ENCODE measurements around the gene PAM.

DNA sequence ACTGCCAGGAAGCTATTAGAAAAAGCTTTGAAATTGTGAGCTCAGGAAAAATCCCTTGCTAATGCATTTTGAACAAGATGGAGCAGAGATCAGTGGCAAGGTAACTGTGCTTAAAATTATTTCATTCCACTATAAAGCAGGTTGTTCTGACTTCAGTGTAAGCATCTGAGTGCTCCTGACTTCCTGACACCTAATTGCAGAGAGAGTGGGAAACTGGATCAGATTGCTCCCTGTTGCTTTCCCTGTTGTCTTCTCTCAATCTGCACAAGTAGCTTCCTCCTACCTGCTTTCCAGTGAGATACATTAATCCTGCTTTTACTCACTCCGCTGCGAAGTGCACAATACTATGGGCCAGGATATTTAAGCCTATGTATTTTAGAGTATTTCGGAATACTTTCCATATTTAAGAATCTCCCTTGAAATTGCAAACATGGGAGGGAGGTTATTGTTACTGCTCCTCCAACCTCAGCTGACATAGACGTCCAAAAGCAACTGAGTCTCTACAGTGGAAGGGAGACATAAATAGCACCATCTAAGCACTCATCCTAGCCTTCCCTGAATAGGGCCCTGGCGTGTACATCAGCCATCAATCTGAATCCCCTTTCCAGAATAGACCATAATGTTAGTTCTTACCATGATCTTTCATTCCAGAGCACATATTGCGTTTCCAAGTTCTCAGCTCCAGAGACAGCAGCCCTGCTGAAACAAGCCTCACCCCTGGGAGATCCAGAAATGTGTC lies 178.8 kb downstream of the PAM start:
- TF ChIP-seq, protein P1, sequence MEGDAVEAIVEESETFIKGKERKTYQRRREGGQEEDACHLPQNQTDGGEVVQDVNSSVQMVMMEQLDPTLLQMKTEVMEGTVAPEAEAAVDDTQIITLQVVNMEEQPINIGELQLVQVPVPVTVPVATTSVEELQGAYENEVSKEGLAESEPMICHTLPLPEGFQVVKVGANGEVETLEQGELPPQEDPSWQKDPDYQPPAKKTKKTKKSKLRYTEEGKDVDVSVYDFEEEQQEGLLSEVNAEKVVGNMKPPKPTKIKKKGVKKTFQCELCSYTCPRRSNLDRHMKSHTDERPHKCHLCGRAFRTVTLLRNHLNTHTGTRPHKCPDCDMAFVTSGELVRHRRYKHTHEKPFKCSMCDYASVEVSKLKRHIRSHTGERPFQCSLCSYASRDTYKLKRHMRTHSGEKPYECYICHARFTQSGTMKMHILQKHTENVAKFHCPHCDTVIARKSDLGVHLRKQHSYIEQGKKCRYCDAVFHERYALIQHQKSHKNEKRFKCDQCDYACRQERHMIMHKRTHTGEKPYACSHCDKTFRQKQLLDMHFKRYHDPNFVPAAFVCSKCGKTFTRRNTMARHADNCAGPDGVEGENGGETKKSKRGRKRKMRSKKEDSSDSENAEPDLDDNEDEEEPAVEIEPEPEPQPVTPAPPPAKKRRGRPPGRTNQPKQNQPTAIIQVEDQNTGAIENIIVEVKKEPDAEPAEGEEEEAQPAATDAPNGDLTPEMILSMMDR (IDR thresholded peaks at IDR 0.05 in 2 of 3, conservative IDR thresholded peaks at IDR 0.05 in 1 of 3; ENCODE audit: borderline replicate concordance in 1 of 3, insufficient read depth in 1 of 3, low read depth in 2 of 3, low read length in 2 of 3): no peak
- TF ChIP-seq, protein P2, sequence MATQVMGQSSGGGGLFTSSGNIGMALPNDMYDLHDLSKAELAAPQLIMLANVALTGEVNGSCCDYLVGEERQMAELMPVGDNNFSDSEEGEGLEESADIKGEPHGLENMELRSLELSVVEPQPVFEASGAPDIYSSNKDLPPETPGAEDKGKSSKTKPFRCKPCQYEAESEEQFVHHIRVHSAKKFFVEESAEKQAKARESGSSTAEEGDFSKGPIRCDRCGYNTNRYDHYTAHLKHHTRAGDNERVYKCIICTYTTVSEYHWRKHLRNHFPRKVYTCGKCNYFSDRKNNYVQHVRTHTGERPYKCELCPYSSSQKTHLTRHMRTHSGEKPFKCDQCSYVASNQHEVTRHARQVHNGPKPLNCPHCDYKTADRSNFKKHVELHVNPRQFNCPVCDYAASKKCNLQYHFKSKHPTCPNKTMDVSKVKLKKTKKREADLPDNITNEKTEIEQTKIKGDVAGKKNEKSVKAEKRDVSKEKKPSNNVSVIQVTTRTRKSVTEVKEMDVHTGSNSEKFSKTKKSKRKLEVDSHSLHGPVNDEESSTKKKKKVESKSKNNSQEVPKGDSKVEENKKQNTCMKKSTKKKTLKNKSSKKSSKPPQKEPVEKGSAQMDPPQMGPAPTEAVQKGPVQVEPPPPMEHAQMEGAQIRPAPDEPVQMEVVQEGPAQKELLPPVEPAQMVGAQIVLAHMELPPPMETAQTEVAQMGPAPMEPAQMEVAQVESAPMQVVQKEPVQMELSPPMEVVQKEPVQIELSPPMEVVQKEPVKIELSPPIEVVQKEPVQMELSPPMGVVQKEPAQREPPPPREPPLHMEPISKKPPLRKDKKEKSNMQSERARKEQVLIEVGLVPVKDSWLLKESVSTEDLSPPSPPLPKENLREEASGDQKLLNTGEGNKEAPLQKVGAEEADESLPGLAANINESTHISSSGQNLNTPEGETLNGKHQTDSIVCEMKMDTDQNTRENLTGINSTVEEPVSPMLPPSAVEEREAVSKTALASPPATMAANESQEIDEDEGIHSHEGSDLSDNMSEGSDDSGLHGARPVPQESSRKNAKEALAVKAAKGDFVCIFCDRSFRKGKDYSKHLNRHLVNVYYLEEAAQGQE (IDR thresholded peaks at IDR 0.05; ENCODE audit: low read depth): no peak
- TF ChIP-seq JUND (IDR thresholded peaks at IDR 0.05): no peak
- no peak for TF ChIP-seq EZH2 (IDR thresholded peaks at IDR 0.05)
- no peak for TF ChIP-seq POLR2A (IDR thresholded peaks at IDR 0.05; ENCODE audit: borderline replicate concordance, extremely low read depth, insufficient read depth, insufficient read length)
- no peak for TF ChIP-seq ZNF274 (IDR thresholded peaks at IDR 0.05; ENCODE audit: low read depth, low read length)
- TF ChIP-seq POLR2AphosphoS5 (IDR thresholded peaks at IDR 0.05; ENCODE audit: low read depth, low read length): no peak
- TF ChIP-seq RAD21 (IDR thresholded peaks at IDR 0.05; ENCODE audit: low read depth): no peak
